GM18511 (cell line): ENCODE results near the gene DNAH14.

Experiments
- ATAC-seq: cut with Tn5 transposase; IDR thresholded peaks from one replicate; pipeline ENCODE4 v1.9.1; 2021; ENCODE audit warnings: mild to moderate bottlenecking, moderate library complexity; ENCODE audit not compliant: unreplicated experiment

DNAH14 gene

GRCh38 chr1:225446981-225447615 lies 517.6 kb downstream of the DNAH14 start:
- ATAC-seq: no peak

GRCh38 chr1:225447650-225448089 lies 518.2 kb downstream of the DNAH14 start:
- no peak for ATAC-seq

- ATAC-seq: no peak
Measured at GRCh38 chr1:225448146-225448805, 518.8 kb downstream of the DNAH14 start.
